HG03575 (cell line): ENCODE data around the gene CSNK1G1.
"Not testable (repeated sequence)": the region's sequence is repeated elsewhere in the genome, so short reads cannot be mapped to it uniquely, and the experiment has no call there.

Experiments used
- ATAC-seq: cut with Tn5 transposase; IDR thresholded peaks from one replicate; pipeline ENCODE4 v1.9.1; 2021; ENCODE audit not compliant: unreplicated experiment, insufficient number of reproducible peaks, low FRiP score; ENCODE audit errors: extremely low read depth

Gene CSNK1G1

GRCh38 chr15:64354688-64355344, 1.2 kb downstream of the CSNK1G1 start:
- ATAC-seq = no peak

DNA sequence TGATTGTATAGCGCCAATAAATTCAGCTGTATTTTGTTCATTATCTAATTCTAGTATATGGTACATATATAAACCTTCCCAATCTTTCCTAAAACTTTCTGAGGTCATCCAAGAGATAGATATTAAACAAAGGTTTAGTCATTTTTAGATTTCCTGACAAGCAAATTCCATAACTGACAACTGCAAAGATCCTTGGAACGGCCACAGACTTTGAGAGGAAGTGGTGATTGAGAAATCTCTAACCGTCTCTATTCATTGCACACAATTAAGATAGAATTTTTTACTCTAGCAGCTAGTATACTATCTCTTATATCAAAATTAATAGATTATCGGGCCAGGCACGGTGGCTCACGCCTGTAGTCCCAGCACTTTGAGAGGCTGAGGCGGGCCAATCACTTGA, 4.7 kb downstream of the CSNK1G1 start:
- no peak for ATAC-seq

- no peak for ATAC-seq
Measured at GRCh38 chr15:64349375-64349774, 6.6 kb downstream of the CSNK1G1 start.

- no peak for ATAC-seq
Measured at GRCh38 chr15:64348455-64348854, 7.5 kb downstream of the CSNK1G1 start.

DNA sequence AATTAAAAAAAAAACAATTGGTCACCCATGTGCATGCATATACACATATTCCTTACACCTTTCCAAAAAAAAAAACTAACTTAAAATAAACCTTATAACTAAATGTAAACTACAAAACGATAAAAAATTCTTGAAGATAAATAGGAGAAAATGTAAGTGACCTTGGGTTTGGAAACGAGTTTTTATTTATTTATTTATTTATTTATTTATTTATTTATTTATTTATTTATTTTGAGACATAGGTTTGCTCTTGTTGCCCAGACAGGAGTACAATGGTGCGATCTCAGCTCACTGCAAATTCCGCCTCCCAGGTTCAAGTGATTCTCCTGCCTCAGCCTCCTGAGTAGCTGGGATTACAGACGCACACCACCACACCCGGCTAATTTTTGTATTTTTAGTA, 9.7 kb downstream of the CSNK1G1 start:
- not testable (repeated sequence) for ATAC-seq

DNA sequence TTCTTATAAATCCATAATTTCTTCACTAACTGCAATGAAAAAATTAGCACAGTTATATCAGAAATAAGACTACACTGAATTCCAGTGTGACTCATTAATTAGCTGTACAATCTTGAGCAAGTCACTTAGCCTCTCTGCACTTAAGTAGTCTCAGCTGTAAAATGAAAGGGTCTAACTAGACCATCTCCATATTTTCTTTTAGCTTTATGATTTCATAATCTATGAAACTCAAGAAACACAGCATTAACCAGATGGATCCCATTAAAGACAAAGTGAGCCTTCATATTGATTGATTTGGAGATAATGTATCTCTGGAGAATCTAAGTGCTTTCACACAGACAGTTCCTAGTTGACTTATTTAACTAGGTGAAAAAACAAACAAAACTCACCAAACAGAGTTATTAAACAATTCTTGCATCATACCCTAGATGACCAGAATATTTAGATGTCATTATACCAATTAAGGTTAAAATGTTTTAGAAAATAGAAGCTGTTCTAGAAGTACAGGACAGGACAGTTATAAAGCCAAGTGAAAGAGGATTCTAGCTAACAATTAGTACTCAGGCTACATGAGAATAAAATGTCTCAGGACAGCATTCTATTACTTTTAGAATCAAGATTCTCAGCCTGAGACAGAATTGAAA, 11.2 kb downstream of the CSNK1G1 start:
- ATAC-seq = no peak

- ATAC-seq = no peak
Measured at GRCh38 chr15:64343841-64344240, 12.1 kb downstream of the CSNK1G1 start.

- no peak for ATAC-seq
Measured at GRCh38 chr15:64343222-64343621, 12.8 kb downstream of the CSNK1G1 start.

- no peak for ATAC-seq
Measured at GRCh38 chr15:64341961-64342360, 14.0 kb downstream of the CSNK1G1 start.

GRCh38 chr15:64340355-64340754, 15.6 kb downstream of the CSNK1G1 start:
- ATAC-seq = no peak

DNA sequence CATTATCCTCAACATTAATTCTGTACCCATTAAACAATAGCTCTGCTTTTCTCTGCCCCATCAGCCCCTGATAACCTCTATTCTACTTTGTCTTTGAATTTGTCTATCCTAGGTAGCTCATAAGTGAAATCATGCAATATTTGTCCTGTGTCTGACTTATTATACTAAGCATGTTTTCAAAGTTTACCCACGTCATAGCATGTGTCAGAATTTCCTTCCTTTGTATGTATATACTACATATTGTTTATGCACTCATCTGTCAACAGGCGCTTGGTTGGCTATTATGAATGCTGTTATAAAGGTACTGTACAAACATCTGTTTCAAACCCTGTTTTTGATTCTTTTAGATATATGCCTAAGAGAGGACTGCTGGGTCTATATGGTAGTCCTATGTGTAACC, 18.2 kb downstream of the CSNK1G1 start:
- no peak for ATAC-seq

DNA sequence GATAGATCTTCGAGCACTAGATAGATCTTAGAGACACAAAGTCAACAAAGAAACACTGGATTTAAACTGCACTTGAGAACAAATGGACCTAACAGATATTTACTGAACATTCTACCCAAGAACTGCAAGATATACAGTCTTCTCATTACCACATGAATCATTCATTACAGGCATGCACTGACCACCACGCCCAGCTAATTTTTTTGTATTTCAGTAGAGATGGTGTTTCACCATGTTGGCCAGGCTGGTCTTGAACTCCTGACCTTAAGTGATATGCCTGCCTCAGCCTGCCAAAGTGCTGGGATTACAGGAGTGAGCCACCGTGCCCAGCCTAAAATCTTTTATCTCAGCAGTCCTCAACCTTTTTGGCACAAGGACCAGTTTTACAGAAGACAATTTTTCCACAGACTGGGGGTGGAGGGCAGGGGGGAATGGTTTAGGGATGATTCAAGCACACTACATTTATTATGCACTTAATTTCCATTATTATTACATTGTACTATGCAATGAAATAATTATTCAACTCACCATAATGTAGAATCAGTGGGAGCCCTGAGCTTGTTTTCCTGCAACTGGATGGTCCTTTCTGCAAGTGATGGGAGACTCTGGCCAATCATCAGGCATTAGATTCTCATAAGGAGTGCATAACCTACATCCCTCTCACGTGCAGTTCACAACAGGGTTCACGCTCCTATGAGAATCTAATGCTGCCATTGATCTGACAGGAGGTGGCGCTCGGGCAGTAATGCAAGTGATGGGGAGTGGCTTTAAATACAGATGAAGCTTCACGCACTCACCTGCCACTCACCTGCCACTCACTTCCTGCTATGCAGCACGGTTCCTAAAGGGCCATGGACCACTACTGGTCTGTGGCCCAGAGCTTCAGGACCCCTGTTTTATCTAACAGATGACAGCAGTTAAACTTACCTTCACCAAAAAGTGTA, 21.7 kb downstream of the CSNK1G1 start:
- no peak for ATAC-seq

DNA sequence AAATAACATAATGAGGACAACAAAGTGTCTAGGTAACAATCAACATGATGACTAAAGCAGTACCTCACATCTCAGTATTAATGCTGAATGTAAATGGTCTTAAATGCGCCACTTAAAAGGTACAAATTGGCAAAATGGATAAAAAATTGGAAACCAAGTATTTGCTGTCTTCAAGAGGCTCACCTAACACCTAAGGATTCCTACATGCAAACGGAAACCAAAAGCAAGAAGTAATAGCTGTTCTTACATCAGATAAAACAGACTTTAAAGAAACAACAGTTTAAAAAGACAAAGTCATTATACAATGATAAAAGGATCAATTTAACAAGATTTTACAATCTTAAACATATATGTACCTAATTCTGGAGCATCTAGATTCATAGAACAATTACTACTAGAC, 22.5 kb downstream of the CSNK1G1 start:
- no peak for ATAC-seq

DNA sequence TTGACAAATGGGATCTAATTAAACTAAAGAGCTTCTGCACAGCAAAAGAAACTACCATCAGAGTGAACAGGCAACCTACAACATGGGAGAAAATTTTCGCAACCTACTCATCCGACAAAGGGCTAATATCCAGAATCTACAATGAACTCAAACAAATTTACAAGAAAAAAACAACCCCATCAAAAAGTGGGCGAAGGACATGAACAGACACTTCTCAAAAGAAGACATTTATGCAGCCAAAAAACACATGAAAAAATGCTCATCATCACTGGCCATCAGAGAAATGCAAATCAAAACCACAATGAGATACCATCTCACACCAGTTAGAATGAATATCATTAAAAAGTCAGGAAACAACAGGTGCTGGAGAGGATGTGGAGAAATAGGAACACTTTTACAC, 24.3 kb downstream of the CSNK1G1 start:
- not testable (repeated sequence) for ATAC-seq

DNA sequence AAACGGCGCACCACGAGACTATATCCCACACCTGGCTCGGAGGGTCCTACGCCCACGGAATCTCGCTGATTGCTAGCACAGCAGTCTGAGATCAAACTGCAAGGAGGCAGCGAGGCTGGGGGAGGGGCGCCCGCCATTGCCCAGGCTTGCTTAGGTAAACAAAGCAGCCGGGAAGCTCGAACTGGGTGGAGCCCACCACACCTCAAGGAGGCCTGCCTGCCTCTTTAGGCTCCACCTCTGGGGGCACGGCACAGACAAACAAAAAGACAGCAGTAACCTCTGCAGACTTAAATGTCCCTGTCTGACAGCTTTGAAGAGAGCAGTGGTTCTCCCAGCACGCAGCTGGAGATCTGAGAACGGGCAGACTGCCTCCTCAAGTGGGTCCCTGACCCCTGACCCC, 29.0 kb downstream of the CSNK1G1 start:
- ATAC-seq = not testable (repeated sequence)

GRCh38 chr15:64326458-64326857, 29.5 kb downstream of the CSNK1G1 start:
- not testable (repeated sequence) for ATAC-seq

- ATAC-seq = no peak
Measured at GRCh38 chr15:64324165-64324877, 31.7 kb downstream of the CSNK1G1 start.

- ATAC-seq = no peak
Measured at GRCh38 chr15:64315216-64315615, 40.8 kb downstream of the CSNK1G1 start.

DNA sequence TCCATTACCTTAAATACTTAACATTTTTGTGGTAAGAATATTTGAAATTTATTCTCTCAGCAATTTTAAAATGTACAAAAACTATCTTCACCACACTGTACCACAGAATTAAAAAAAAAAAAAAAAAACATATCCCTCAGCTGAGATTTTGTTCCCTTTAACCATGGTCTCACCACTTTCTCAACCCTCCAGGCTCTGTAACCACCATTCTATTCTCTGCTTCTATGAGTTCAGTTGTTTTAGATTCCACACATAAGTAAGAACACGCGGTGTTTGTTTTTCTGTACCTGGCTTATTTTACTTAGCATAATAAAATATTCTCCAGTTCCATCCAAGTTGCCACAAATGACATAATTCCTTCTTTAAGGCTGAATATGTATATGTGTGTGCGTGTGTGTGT, 41.5 kb downstream of the CSNK1G1 start:
- ATAC-seq = no peak
